A549 (cell line): Measurements from ENCODE around the gene RNASE8. TPM values are rescaled to one million over a fixed set of nuclear protein-coding genes. Genes with fewer than 3 reads are reported as not detected.

Source experiments
- ATAC-seq, 2 experiments: fragments of 200-7000 bp in 1 of 2; fragments of >200 bp in 1 of 2; cut with Nextera tagmentation in 1 of 2; cut with Tn5 transposase in 1 of 2; 3 replicates each; pipeline versions ENCODE4 v1.8.0 to v1.9.1; 2018 to 2020; ENCODE audit warnings: mild to moderate bottlenecking in 1 of 2, moderate library complexity in 1 of 2
- CTCF ChIA-PET: fragments of 300-600 bp; sonication (Branson Sonifier 250); formaldehyde crosslinking; extraction: SDS; loops from one replicate; lab custom pipeline; 2021; ENCODE audit warnings: antibody characterized with exemption, inconsistent platforms; lab: Yijun Ruan, JAX
- POLR2A ChIA-PET: fragments of 350-600 bp; formaldehyde crosslinking; extraction: SDS; loops from one replicate; lab custom pipeline; 2021; ENCODE audit warnings: antibody characterized with exemption, inconsistent platforms; lab: Yijun Ruan, JAX
- DNase-seq, 2 experiments: peaks; one replicate each; pipeline versions ENCODE4 v3.0.0 to v3.0.0-alpha.2; 2011 to 2016; ENCODE audit warnings: low read depth in 1 of 2, low spot score in 1 of 2
- FAIRE-seq: peaks from 2 replicates; lab custom pipeline; 2011; peaks lifted over from hg19 to GRCh38; lab: Jason Lieb, UNC
- H3K27ac ChIP-seq, 2 experiments: fragments of >200 bp; sonication (Bioruptor Twin); formaldehyde crosslinking; 3 replicates each; pipeline ENCODE4 v1.5.1; 2016 to 2017
- H3K4me1 ChIP-seq: fragments of >200 bp; sonication (Bioruptor Twin); formaldehyde crosslinking; 3 replicates; pipeline ENCODE4 v1.6.1; 2016
- H3K4me2 ChIP-seq: fragments of >200 bp; sonication (Bioruptor Twin); formaldehyde crosslinking; 3 replicates; pipeline ENCODE4 v1.6.1; 2016
- H3K4me3 ChIP-seq: fragments of >200 bp; sonication (Bioruptor Twin); formaldehyde crosslinking; 3 replicates; pipeline ENCODE4 v1.5.1; 2016
- H3K9me3 ChIP-seq: fragments of >200 bp; sonication (Bioruptor Twin); formaldehyde crosslinking; 3 replicates; pipeline ENCODE4 v1.6.1; 2016
- CBX2 ChIP-seq: fragments of 200-600 bp; sonication (generic); IDR thresholded peaks from 2 replicates; pipeline ENCODE4 v1.6.1; 2016; ENCODE audit warnings: low read depth, mild to moderate bottlenecking, borderline replicate concordance
- CBX8 ChIP-seq: fragments of 200-600 bp; sonication (generic); IDR thresholded peaks from 2 replicates; pipeline ENCODE4 v1.6.1; 2016
- CHD2 ChIP-seq: fragments of 150-350 bp; IDR thresholded peaks from 2 replicates; pipeline ENCODE4 v1.6.1; 2014; ENCODE audit warnings: low read length; ENCODE audit not compliant: partially characterized antibody
- CHD4 ChIP-seq: fragments of 200-600 bp; sonication (generic); IDR thresholded peaks from 2 replicates; pipeline ENCODE4 v1.6.1; 2016; ENCODE audit warnings: antibody characterized with exemption, mild to moderate bottlenecking, borderline replicate concordance
- CTCF ChIP-seq: fragments of >200 bp; sonication (Bioruptor Twin); formaldehyde crosslinking; IDR thresholded peaks from 3 replicates; pipeline ENCODE4 v1.5.1; 2016
- EHMT2 ChIP-seq: fragments of 200-600 bp; sonication (generic); IDR thresholded peaks from 2 replicates; pipeline ENCODE4 v1.6.1; 2016; ENCODE audit warnings: antibody characterized with exemption, low read depth, mild to moderate bottlenecking, moderate library complexity
- ELK1 ChIP-seq: fragments of 150-350 bp; IDR thresholded peaks from 2 replicates; pipeline ENCODE4 v1.6.1; 2014; ENCODE audit warnings: low read depth, mild to moderate bottlenecking, low read length
- ESRRA ChIP-seq: fragments of 150-350 bp; IDR thresholded peaks from 2 replicates; pipeline ENCODE4 v1.6.1; 2014; ENCODE audit warnings: mild to moderate bottlenecking, low read length, borderline replicate concordance
- FOSB ChIP-seq: fragments of 250-450 bp; sonication (Bioruptor Pico); IDR thresholded peaks from 2 replicates; pipeline ENCODE4 v1.5.0; 2020; ENCODE audit warnings: mild to moderate bottlenecking, moderate library complexity
- FOSL2 ChIP-seq, 2 experiments: fragments of 450-650 bp in 1 of 2; fragments of >200 bp in 1 of 2; sonication (Bioruptor Twin) in 1 of 2; formaldehyde crosslinking; IDR thresholded peaks; 2 replicates each; pipeline versions ENCODE4 v1.5.0 to v1.6.1; 2016 to 2020; ENCODE audit warnings: mild to moderate bottlenecking in 1 of 2, moderate library complexity in 1 of 2
- FOXS1 ChIP-seq: fragments of 250-450 bp; sonication (Bioruptor Pico); IDR thresholded peaks from 2 replicates; pipeline ENCODE4 v1.5.0; 2020; ENCODE audit warnings: mild to moderate bottlenecking, moderate library complexity
- HES2 ChIP-seq: fragments of >200 bp; sonication (Bioruptor Twin); formaldehyde crosslinking; IDR thresholded peaks from 2 replicates; pipeline ENCODE4 v1.6.1; 2016
- HEYL ChIP-seq: fragments of 250-450 bp; sonication (Bioruptor Pico); IDR thresholded peaks from 2 replicates; pipeline ENCODE4 v1.8.0; 2021; ENCODE audit warnings: mild to moderate bottlenecking, moderate library complexity
- HMGXB4 ChIP-seq: fragments of 250-450 bp; sonication (Bioruptor Pico); IDR thresholded peaks from 2 replicates; pipeline ENCODE4 v1.5.0; 2021; ENCODE audit warnings: mild to moderate bottlenecking, moderate library complexity, borderline replicate concordance
- HOXA7 ChIP-seq: fragments of 250-450 bp; sonication (Bioruptor Pico); IDR thresholded peaks from 2 replicates; pipeline ENCODE4 v1.5.0; 2020; ENCODE audit warnings: mild to moderate bottlenecking, moderate library complexity
- HOXB5 ChIP-seq: fragments of 250-450 bp; sonication (Bioruptor Pico); IDR thresholded peaks from 2 replicates; pipeline ENCODE4 v1.5.0; 2020; ENCODE audit warnings: mild to moderate bottlenecking, moderate library complexity
- JUNB ChIP-seq: fragments of >200 bp; sonication (Bioruptor Twin); formaldehyde crosslinking; IDR thresholded peaks from 2 replicates; pipeline ENCODE4 v1.6.1; 2016
- MAX ChIP-seq: IDR thresholded peaks from 2 replicates; pipeline ENCODE4 v1.6.1; 2012
- MAZ ChIP-seq: fragments of 150-350 bp; IDR thresholded peaks from 2 replicates; pipeline ENCODE4 v1.6.1; 2014; ENCODE audit warnings: antibody characterized with exemption, low read depth, low read length, borderline replicate concordance
- NFE2L2 ChIP-seq: fragments of 150-350 bp; conservative IDR thresholded peaks from 2 replicates; pipeline ENCODE4 v1.6.1; 2014; ENCODE audit warnings: low read length
- NR3C1 ChIP-seq: fragments of >200 bp; sonication (Bioruptor Twin); formaldehyde crosslinking; IDR thresholded peaks from 3 replicates; pipeline ENCODE4 v1.6.1; 2017
- POLR2A ChIP-seq: IDR thresholded peaks from 2 replicates; pipeline ENCODE4 v1.6.1; 2012; ENCODE audit warnings: mild to moderate bottlenecking, low read length
- RAD21 ChIP-seq, 2 experiments: fragments of >200 bp in 1 of 2; sonication (Bioruptor Twin) in 1 of 2; formaldehyde crosslinking in 1 of 2; IDR thresholded peaks in 1 of 2; conservative IDR thresholded peaks in 1 of 2; 2 replicates in 1 of 2; 3 replicates in 1 of 2; pipeline ENCODE4 v1.6.1; 2012 to 2018; ENCODE audit warnings: inconsistent platforms in 1 of 2
- RCOR1 ChIP-seq: fragments of 150-350 bp; IDR thresholded peaks from 2 replicates; pipeline ENCODE4 v1.6.1; 2014; ENCODE audit warnings: antibody characterized with exemption, low read length, low read depth
- SREBF2 ChIP-seq: fragments of 450-650 bp; IDR thresholded peaks from 2 replicates; pipeline ENCODE4 v1.6.1; 2014; ENCODE audit warnings: mild to moderate bottlenecking, moderate library complexity
- TFCP2L1 ChIP-seq: fragments of 250-450 bp; sonication (Bioruptor Pico); IDR thresholded peaks from 2 replicates; pipeline ENCODE4 v1.5.0; 2021; ENCODE audit warnings: mild to moderate bottlenecking
- TP53 ChIP-seq: fragments of 250-450 bp; sonication (Bioruptor Pico); IDR thresholded peaks from 2 replicates; pipeline ENCODE4 v1.5.0; 2021; ENCODE audit warnings: mild to moderate bottlenecking, moderate library complexity
- USF2 ChIP-seq: fragments of 450-650 bp; IDR thresholded peaks from 2 replicates; pipeline ENCODE4 v1.6.1; 2014; ENCODE audit warnings: antibody characterized with exemption
- ZC3H11A ChIP-seq: fragments of 450-650 bp; IDR thresholded peaks from 2 replicates; pipeline ENCODE4 v1.6.1; 2014; ENCODE audit warnings: antibody characterized with exemption, mild to moderate bottlenecking
- ZFP36 ChIP-seq: fragments of 450-650 bp; IDR thresholded peaks from 2 replicates; pipeline ENCODE4 v1.6.1; 2014; ENCODE audit warnings: borderline replicate concordance; ENCODE audit not compliant: partially characterized antibody
- ZSCAN20 ChIP-seq: fragments of 250-450 bp; sonication (Bioruptor Pico); IDR thresholded peaks from 2 replicates; pipeline ENCODE4 v1.8.0; 2022; ENCODE audit warnings: mild to moderate bottlenecking, moderate library complexity
- WGBS: methylation state at CpG from one replicate; pipeline ENCODE4 v1.1.6; 2017; ENCODE audit errors: missing lambda C conversion rate; 5-methylcytosine and 5-hydroxymethylcytosine counted together
- polyA plus RNA-seq, 4 experiments: library from polyadenylated mRNA; depleted of rRNA in 3 of 4; stranded (reverse); fragments of >200 nt; fragmentation: RNase III in 1 of 4; extraction: RNeasy Plus Mini Kit Qiagen cat#74134 plus additional on column Dnase treatment in 1 of 4; gene quantifications; 2 replicates in 3 of 4; 3 replicates in 1 of 4; pipeline ENCODE4 v1.2.3, GENCODE V29; 2011 to 2017

Gene RNASE8
- polyA plus RNA-seq, 2 of the 4 experiments (the other 2 are of a cell fraction) = not detected

- CTCF ChIA-PET = interaction anchor here (1.1 to 15.5 kb wide), 10 partner anchors 8 to 72 kb away, joined by 3 to 369 read pairs (median 11); partner anchors contain the start of genes ARHGEF40, TMEM253 and ZNF219
- TF ChIP-seq CTCF (no peak), POLR2A (no peak), RCOR1 (no peak), JUNB (no peak), USF2 (no peak), RAD21 (conservative IDR thresholded peaks at IDR 0.05 in 1 of 2, IDR thresholded peaks at IDR 0.05 in 1 of 2) (no peak), FOSL2 (IDR thresholded peaks at IDR 0.05) (no peak), FOSL2 (CRISPR knock-in tag; IDR thresholded peaks at IDR 0.05) (no peak), NFE2L2 (no peak), CHD2 (no peak), HOXA7 (no peak), HEYL (no peak), SREBF2 (no peak), ESRRA (no peak), HMGXB4 (CRISPR knock-in tag) (no peak), HES2 (no peak), CHD4 (no peak), TFCP2L1 (CRISPR knock-in tag) (no peak), FOSB (CRISPR knock-in tag) (no peak), NR3C1 (no peak), TP53 (CRISPR knock-in tag) (no peak)
- TF ChIP-seq, all 56 proteins: peak for 0
- 83% methylated on average over 7 of the region's 11 CpGs for WGBS
- POLR2A ChIA-PET = interaction anchor here (0.6 kb wide), 1 partner anchor 268 kb away, joined by 3 read pairs; no protein-coding TSS in a partner anchor
- Histone ChIP-seq H3K4me2 (no peak overlapping the region), H3K9me3 (no peaks in the 10 kb centered on the region), H3K4me1 (peaks cover 10% of the 10 kb centered on the region; the same call in 1 of the 3 replicates), H3K27ac (no peak overlapping the region), H3K4me3 (no peak overlapping the region)
- DNase-seq (no peak), ATAC-seq (no peak), FAIRE-seq (no peak)
Measured at GRCh38 chr14:21083565-21084325, 26.1 kb downstream of the RNASE8 start.

GRCh38 chr14:21084396-21084795, 26.8 kb downstream of the RNASE8 start:
- 78% methylated on average over 2 of the region's 2 CpGs for WGBS
- TF ChIP-seq CBX2 (no peak), TP53 (CRISPR knock-in tag) (no peak), ELK1 (no peak), MAZ (no peak), CBX8 (no peak), FOXS1 (CRISPR knock-in tag) (no peak), MAX (no peak), ZFP36 (no peak), ZSCAN20 (CRISPR knock-in tag) (no peak), HOXB5 (CRISPR knock-in tag) (no peak), NR3C1 (no peak), EHMT2 (no peak), ZC3H11A (no peak)
- H3K4me2 ChIP-seq = no peak overlapping the region
- no peak for FAIRE-seq
- ChIA-PET CTCF (interaction anchor here (1.2 to 15.5 kb wide), 8 partner anchors 8 to 72 kb away, joined by 3 to 369 read pairs (median 22); partner anchors contain the start of genes ARHGEF40, TMEM253 and ZNF219), POLR2A (no interaction called here)
- no peak for DNase-seq
- H3K4me1 ChIP-seq = peaks cover 17% of the 10 kb centered on the region; the same call in 1 of the 3 replicates
- no peaks in the 10 kb centered on the region for H3K9me3 ChIP-seq
- H3K27ac ChIP-seq = no peak overlapping the region
- no peak for ATAC-seq
- H3K4me3 ChIP-seq = no peak overlapping the region
